Limb (tissue), 2 donors: Measurements from ENCODE around the gene ZBP1.

Source experiments
- DNase-seq, 2 donors: peaks; one replicate each; pipeline ENCODE4 v3.0.0-alpha.2; 2016; ENCODE audit errors: extremely low spot score in 2 of 2

Gene ZBP1

GRCh38 chr20:57601211-57601570 lies 19.0 kb downstream of the ZBP1 start:
- DNase-seq: no peak

- no peak for DNase-seq
These were observed 19.7 kb downstream of the ZBP1 start for GRCh38 chr20:57600320-57601210.

- no peak for DNase-seq
These were observed 21.7 kb downstream of the ZBP1 start for GRCh38 chr20:57598491-57598890.

- DNase-seq: no peak
These were observed 22.2 kb downstream of the ZBP1 start for GRCh38 chr20:57598060-57598459.

- peak; percentile 69 to 89 for DNase-seq
These were observed 23.0 kb downstream of the ZBP1 start for GRCh38 chr20:57596998-57597939.

GRCh38 chr20:57596358-57596757 lies 23.9 kb downstream of the ZBP1 start:
- no peak for DNase-seq

- DNase-seq: no peak
These were observed 24.9 kb downstream of the ZBP1 start for GRCh38 chr20:57595041-57596030.

GRCh38 chr20:57594092-57594951 lies 25.9 kb downstream of the ZBP1 start:
- peak in 1 of 2 donors; percentile 83 for DNase-seq

GRCh38 chr20:57593134-57593886 lies 26.9 kb downstream of the ZBP1 start:
- no peak for DNase-seq

GRCh38 chr20:57592263-57593092 lies 27.7 kb downstream of the ZBP1 start:
- no peak for DNase-seq

- no peak for DNase-seq
These were observed 28.7 kb downstream of the ZBP1 start for GRCh38 chr20:57591289-57592229.

- DNase-seq: no peak
These were observed 29.5 kb downstream of the ZBP1 start for GRCh38 chr20:57590485-57591288.

GRCh38 chr20:57589728-57590484 lies 30.3 kb downstream of the ZBP1 start:
- DNase-seq: no peak

GRCh38 chr20:57589123-57589727 lies 31.0 kb downstream of the ZBP1 start:
- no peak for DNase-seq

GRCh38 chr20:57588596-57588995 lies 31.6 kb downstream of the ZBP1 start:
- no peak for DNase-seq
